Neural progenitor cell (in vitro differentiated cells): ENCODE data around the gene OGFOD3. TPM values are rescaled to one million over a fixed set of nuclear protein-coding genes. Genes with fewer than 3 reads are reported as not detected.

Source experiments
- DNase-seq: peaks from one replicate; pipeline ENCODE4 v3.0.0-alpha.2; 2016; ENCODE audit warnings: low spot score
- H2AFZ ChIP-seq: fragments of 200-600 bp; sonication (generic); replicated peaks from 2 replicates; pipeline ENCODE4 v1.6.1; 2016; ENCODE audit warnings: antibody characterized with exemption
- H3F3A ChIP-seq: fragments of 200-600 bp; sonication (generic); 2 replicates; pipeline ENCODE4 v1.6.1; 2016; ENCODE audit warnings: antibody characterized with exemption, low read depth
- H3K27ac ChIP-seq: fragments of 200-600 bp; sonication (generic); 2 replicates; pipeline ENCODE4 v1.5.1; 2016; ENCODE audit warnings: mild to moderate bottlenecking
- H3K27me3 ChIP-seq: fragments of 200-600 bp; sonication (generic); 2 replicates; pipeline ENCODE4 v1.6.1; 2016; ENCODE audit warnings: mild to moderate bottlenecking, moderate library complexity
- H3K36me3 ChIP-seq: fragments of 200-600 bp; sonication (generic); 2 replicates; pipeline ENCODE4 v1.5.1; 2016
- H3K4me1 ChIP-seq: fragments of 200-600 bp; sonication (generic); 2 replicates; pipeline ENCODE4 v1.6.1; 2016; ENCODE audit warnings: mixed run types
- H3K4me2 ChIP-seq: fragments of 200-600 bp; sonication (generic); 2 replicates; pipeline ENCODE4 v1.6.1; 2016
- H3K4me3 ChIP-seq: fragments of 200-600 bp; sonication (generic); 2 replicates; pipeline ENCODE4 v1.5.1; 2016
- H3K79me2 ChIP-seq: fragments of 200-600 bp; sonication (generic); 2 replicates; pipeline ENCODE4 v1.6.1; 2016; ENCODE audit warnings: low read depth
- H3K9ac ChIP-seq: fragments of 200-600 bp; sonication (generic); 2 replicates; pipeline ENCODE4 v1.6.1; 2016
- H3K9me3 ChIP-seq: fragments of 200-600 bp; sonication (generic); 2 replicates; pipeline ENCODE4 v1.5.1; 2016; ENCODE audit warnings: low read depth
- H4K20me1 ChIP-seq: fragments of 200-600 bp; sonication (generic); 2 replicates; pipeline ENCODE4 v1.6.1; 2016; ENCODE audit warnings: low read depth
- H3K27ac Mint-ChIP-seq: 3 replicates; pipeline ENCODE4 v1.8.0; 2021; ENCODE audit warnings: mixed read lengths
- H3K27me3 Mint-ChIP-seq: 2 replicates; pipeline ENCODE4 v1.8.0; 2022; ENCODE audit warnings: low read depth, mild to moderate bottlenecking, inconsistent platforms, moderate library complexity, mixed read lengths; ENCODE audit not compliant: insufficient read depth
- H3K36me3 Mint-ChIP-seq: 3 replicates; pipeline ENCODE4 v1.8.0; 2021; ENCODE audit warnings: mixed read lengths
- H3K4me1 Mint-ChIP-seq: 3 replicates; pipeline ENCODE4 v1.8.0; 2021; ENCODE audit warnings: mixed read lengths
- H3K4me3 Mint-ChIP-seq: 3 replicates; pipeline ENCODE4 v1.8.0; 2021; ENCODE audit warnings: mild to moderate bottlenecking, moderate library complexity, mixed read lengths
- H3K9me3 Mint-ChIP-seq: 3 replicates; pipeline ENCODE4 v1.8.0; 2020; ENCODE audit warnings: mixed read lengths
- EZH2 ChIP-seq: fragments of 200-600 bp; sonication (generic); IDR thresholded peaks from 2 replicates; pipeline ENCODE4 v1.6.1; 2017; ENCODE audit warnings: antibody characterized with exemption, mild to moderate bottlenecking, moderate library complexity
- EZH2phosphoT487 ChIP-seq: fragments of 200-600 bp; sonication (generic); IDR thresholded peaks from 2 replicates; pipeline ENCODE4 v1.6.1; 2017; ENCODE audit warnings: antibody characterized with exemption
- total RNA-seq: library from RNA; depleted of rRNA; stranded (reverse); fragments of >200 nt; gene quantifications from 2 replicates; pipeline ENCODE4 v1.2.3, GENCODE V29; 2015; ENCODE audit warnings: low replicate concordance
- TF ChIP-seq, protein P1 (sequence below): fragments of 200-600 bp; sonication (generic); IDR thresholded peaks from 2 replicates; pipeline ENCODE4 v1.5.1; 2017; ENCODE audit warnings: antibody characterized with exemption, mild to moderate bottlenecking

Gene OGFOD3
- total RNA-seq, 1 donor from 2014 or later, result 26.8 TPM

DNA sequence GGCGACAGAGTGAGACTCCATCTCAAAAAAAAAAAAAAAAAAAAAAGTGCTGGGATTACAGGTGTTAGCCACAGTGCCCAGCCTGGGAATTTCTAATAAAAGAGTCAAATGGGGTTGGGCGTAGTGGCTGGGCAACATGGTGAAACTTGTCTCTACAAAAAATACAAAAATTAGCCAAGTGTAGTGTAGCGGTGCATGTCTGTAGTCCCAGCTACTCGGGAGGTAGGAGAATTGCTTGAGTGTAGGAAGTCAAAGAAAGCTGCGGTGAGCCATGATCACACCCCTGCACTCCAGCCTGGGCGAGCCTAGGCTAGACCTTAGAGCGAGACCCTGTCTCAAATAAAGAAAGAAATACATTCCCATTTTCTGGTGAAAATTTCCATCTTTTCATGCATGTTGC is 49.2 kb downstream of the OGFOD3 start:
- Histone ChIP-seq H3K27ac (no peak overlapping the region), H3K4me2 (no peak overlapping the region), H3K4me3 (no peak overlapping the region), H3F3A (peaks cover 25% of the 10 kb centered on the region), H4K20me1 (no peaks in the 10 kb centered on the region), H3K9me3 (no peaks in the 10 kb centered on the region), H2AFZ (no peak overlapping the region), H3K4me1 (peaks cover 28% of the 10 kb centered on the region), H3K27me3 (peaks cover 47% of the 10 kb centered on the region), H3K9ac (no peak overlapping the region), H3K36me3 (no peaks in the 10 kb centered on the region), H3K79me2 (no peaks in the 10 kb centered on the region)
- Mint-ChIP-seq H3K36me3 (no peaks in the 10 kb centered on the region), H3K27me3 (peaks cover 6% of the 10 kb centered on the region), H3K27ac (no peak overlapping the region), H3K4me3 (peak overlapping the region; percentile 50), H3K4me1 (peaks cover 43% of the 10 kb centered on the region), H3K9me3 (peaks cover 3% of the 10 kb centered on the region)
- no peak for TF ChIP-seq EZH2
- TF ChIP-seq EZH2phosphoT487, result no peak
- TF ChIP-seq, protein P1, sequence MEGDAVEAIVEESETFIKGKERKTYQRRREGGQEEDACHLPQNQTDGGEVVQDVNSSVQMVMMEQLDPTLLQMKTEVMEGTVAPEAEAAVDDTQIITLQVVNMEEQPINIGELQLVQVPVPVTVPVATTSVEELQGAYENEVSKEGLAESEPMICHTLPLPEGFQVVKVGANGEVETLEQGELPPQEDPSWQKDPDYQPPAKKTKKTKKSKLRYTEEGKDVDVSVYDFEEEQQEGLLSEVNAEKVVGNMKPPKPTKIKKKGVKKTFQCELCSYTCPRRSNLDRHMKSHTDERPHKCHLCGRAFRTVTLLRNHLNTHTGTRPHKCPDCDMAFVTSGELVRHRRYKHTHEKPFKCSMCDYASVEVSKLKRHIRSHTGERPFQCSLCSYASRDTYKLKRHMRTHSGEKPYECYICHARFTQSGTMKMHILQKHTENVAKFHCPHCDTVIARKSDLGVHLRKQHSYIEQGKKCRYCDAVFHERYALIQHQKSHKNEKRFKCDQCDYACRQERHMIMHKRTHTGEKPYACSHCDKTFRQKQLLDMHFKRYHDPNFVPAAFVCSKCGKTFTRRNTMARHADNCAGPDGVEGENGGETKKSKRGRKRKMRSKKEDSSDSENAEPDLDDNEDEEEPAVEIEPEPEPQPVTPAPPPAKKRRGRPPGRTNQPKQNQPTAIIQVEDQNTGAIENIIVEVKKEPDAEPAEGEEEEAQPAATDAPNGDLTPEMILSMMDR, result no peak
- DNase-seq, result no peak

DNA sequence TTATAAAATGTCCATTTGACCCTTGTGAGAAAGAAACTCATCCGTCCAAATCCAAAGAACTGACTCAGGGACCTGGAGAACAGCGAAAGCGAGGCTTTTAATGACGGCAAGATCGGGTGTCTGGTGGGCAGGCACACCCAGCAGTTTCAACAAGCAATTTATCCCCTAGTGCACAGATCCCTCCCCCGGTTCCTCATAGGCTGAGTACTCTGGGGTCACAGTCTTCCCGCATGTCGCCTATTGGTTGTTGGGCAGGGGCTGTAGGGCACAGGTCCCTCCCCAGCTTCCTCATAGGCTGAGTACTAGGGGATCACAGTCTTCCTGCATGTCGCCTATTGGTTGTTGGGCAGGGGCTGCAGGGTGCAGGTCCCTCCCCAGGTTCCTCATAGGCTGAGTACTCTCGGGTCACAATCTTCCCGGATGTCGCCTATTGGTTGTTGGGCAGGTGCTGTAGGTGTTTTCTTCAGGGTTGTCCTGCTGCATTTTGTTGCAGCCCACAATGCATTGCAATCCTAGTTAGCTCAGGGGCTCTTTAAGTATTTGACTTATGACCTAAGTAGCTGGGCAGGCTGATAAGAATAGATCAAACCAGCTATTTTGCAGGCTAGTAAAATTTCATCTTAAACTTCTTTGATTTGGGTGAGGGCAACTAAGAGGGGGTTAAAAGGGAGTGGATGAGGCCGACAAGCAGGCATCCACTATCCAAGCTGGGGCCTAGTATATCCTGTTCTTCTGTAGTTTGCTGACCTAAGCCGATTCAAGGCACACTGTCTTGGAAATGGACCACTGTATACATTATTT is 50.5 kb downstream of the OGFOD3 start:
- H2AFZ ChIP-seq, result no peak overlapping the region
- no peaks in the 10 kb centered on the region for H3K36me3 ChIP-seq
- no peak overlapping the region for H3K4me3 ChIP-seq
- Mint-ChIP-seq H3K4me3 (no peak overlapping the region), H3K9me3 (peaks cover 3% of the 10 kb centered on the region), H3K27ac (peak overlapping the region; percentile 53), H3K36me3 (no peaks in the 10 kb centered on the region), H3K4me1 (peaks cover 43% of the 10 kb centered on the region), H3K27me3 (peaks cover 5% of the 10 kb centered on the region)
- H3K27me3 ChIP-seq, result peaks cover 39% of the 10 kb centered on the region
- no peak for DNase-seq
- peaks cover 25% of the 10 kb centered on the region for H3F3A ChIP-seq
- H3K9me3 ChIP-seq, result no peaks in the 10 kb centered on the region
- no peaks in the 10 kb centered on the region for H3K79me2 ChIP-seq
- no peak for TF ChIP-seq EZH2
- TF ChIP-seq, protein P1, result no peak
- no peak for TF ChIP-seq EZH2phosphoT487
- H3K4me2 ChIP-seq, result no peak overlapping the region
- H3K9ac ChIP-seq, result no peak overlapping the region
- no peaks in the 10 kb centered on the region for H4K20me1 ChIP-seq
- H3K4me1 ChIP-seq, result peaks cover 28% of the 10 kb centered on the region
- no peak overlapping the region for H3K27ac ChIP-seq

DNA sequence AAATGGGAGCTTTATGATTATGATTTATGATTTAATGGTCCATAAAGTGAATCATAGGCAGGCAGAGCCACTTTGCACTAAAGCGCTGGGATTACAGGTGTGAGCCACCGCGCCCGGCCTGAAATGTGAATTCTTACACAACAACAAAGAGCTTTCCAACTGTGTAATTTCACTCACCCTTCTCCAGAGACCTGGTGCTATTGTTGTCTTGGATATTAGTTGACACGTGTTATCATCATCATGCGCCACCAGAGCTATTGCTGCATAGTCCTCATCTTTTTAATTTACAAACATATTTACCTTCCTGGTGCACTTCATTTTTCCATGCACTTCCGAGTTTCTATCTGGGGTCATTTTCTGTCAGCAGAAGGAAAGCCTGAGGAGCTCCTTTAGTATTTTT is 51.6 kb downstream of the OGFOD3 start:
- Histone ChIP-seq H3K36me3 (no peaks in the 10 kb centered on the region), H3F3A (peaks cover 20% of the 10 kb centered on the region), H3K4me2 (no peak overlapping the region), H3K27me3 (peaks cover 27% of the 10 kb centered on the region), H3K27ac (no peak overlapping the region), H4K20me1 (no peaks in the 10 kb centered on the region), H3K9ac (no peak overlapping the region), H3K79me2 (no peaks in the 10 kb centered on the region), H3K4me3 (no peak overlapping the region), H3K9me3 (no peaks in the 10 kb centered on the region), H3K4me1 (peaks cover 17% of the 10 kb centered on the region), H2AFZ (no peak overlapping the region)
- Mint-ChIP-seq H3K27ac (no peak overlapping the region), H3K4me3 (no peak overlapping the region), H3K9me3 (peaks cover 3% of the 10 kb centered on the region), H3K27me3 (no peaks in the 10 kb centered on the region), H3K36me3 (no peaks in the 10 kb centered on the region), H3K4me1 (peaks cover 38% of the 10 kb centered on the region)
- no peak for DNase-seq
- TF ChIP-seq EZH2 (no peak), EZH2phosphoT487 (no peak)
- TF ChIP-seq, protein P1, result no peak
